HEK293 (cell line): ENCODE results near the gene RFLNA.

Experiments
- CTCF ChIA-PET: fragments of 350-600 bp; formaldehyde crosslinking; extraction: SDS; loops from one replicate; lab custom pipeline; 2021; ENCODE audit warnings: antibody characterized with exemption; lab: Yijun Ruan, JAX
- POLR2A ChIA-PET: fragments of 300-600 bp; formaldehyde crosslinking; extraction: SDS; loops from one replicate; lab custom pipeline; 2020; ENCODE audit warnings: antibody characterized with exemption, inconsistent platforms; lab: Yijun Ruan, JAX
- H3K27ac ChIP-seq: fragments of 200-500 bp; sonication (Bioruptor generic); 2 replicates; pipeline ENCODE4 v1.5.1; 2014; ENCODE audit warnings: low read depth, low read length, control low read depth, inconsistent platforms; ENCODE audit errors: extremely low read depth
- H3K36me3 ChIP-seq, 2 experiments: fragments of 200-500 bp in 1 of 2; sonication (Bioruptor generic) in 1 of 2; 1 replicate in 1 of 2; 2 replicates in 1 of 2; pipeline ENCODE4 v1.5.1; 2014 to 2017; ENCODE audit warnings: inconsistent platforms in 2 of 2, low read length in 2 of 2; ENCODE audit not compliant: control insufficient read depth in 2 of 2, insufficient read depth in 1 of 2
- H3K4me1 ChIP-seq: fragments of 200-500 bp; sonication (Bioruptor generic); 2 replicates; pipeline ENCODE4 v1.5.1; 2014; ENCODE audit warnings: mild to moderate bottlenecking, low read length, inconsistent platforms; ENCODE audit not compliant: control insufficient read depth, insufficient read depth
- H3K4me3 ChIP-seq: 2 replicates; pipeline ENCODE4 v1.5.1; 2011; ENCODE audit warnings: low read depth, mild to moderate bottlenecking, control low read depth, low read length, moderate library complexity
- H3K9me3 ChIP-seq: fragments of 200-500 bp; sonication (Bioruptor generic); 2 replicates; pipeline ENCODE4 v1.5.1; 2014; ENCODE audit warnings: low read depth, low read length, inconsistent platforms; ENCODE audit not compliant: control insufficient read depth, insufficient read depth
- KLF16 ChIP-seq: fragments of 450-650 bp; formaldehyde crosslinking; IDR thresholded peaks from 2 replicates; pipeline ENCODE4 v1.5.1; 2017; ENCODE audit warnings: missing biosample characterization, missing genetic modification characterization
- KLF8 ChIP-seq: fragments of 450-650 bp; formaldehyde crosslinking; IDR thresholded peaks from 2 replicates; pipeline ENCODE4 v1.5.1; 2016; ENCODE audit warnings: missing biosample characterization, missing genetic modification characterization
- MYNN ChIP-seq: fragments of 450-650 bp; formaldehyde crosslinking; IDR thresholded peaks from 2 replicates; pipeline ENCODE4 v1.5.1; 2016; ENCODE audit warnings: missing biosample characterization, missing genetic modification characterization, borderline replicate concordance
- OVOL3 ChIP-seq: fragments of 450-650 bp; formaldehyde crosslinking; IDR thresholded peaks from 2 replicates; pipeline ENCODE4 v1.5.1; 2016; ENCODE audit warnings: missing biosample characterization, missing genetic modification characterization
- PRDM6 ChIP-seq: fragments of 450-650 bp; formaldehyde crosslinking; IDR thresholded peaks from 2 replicates; pipeline ENCODE4 v1.5.1; 2017; ENCODE audit warnings: missing biosample characterization, missing genetic modification characterization
- WT1 ChIP-seq: fragments of 450-650 bp; formaldehyde crosslinking; IDR thresholded peaks from 2 replicates; pipeline ENCODE4 v1.5.1; 2016; ENCODE audit warnings: missing biosample characterization, missing genetic modification characterization
- YY1 ChIP-seq: fragments of 450-650 bp; formaldehyde crosslinking; IDR thresholded peaks from 2 replicates; pipeline ENCODE4 v1.5.1; 2018; ENCODE audit warnings: missing biosample characterization, missing genetic modification characterization
- ZBTB20 ChIP-seq: fragments of 450-650 bp; formaldehyde crosslinking; IDR thresholded peaks from 2 replicates; pipeline ENCODE4 v1.5.1; 2016; ENCODE audit warnings: missing biosample characterization, missing genetic modification characterization
- ZNF114 ChIP-seq: fragments of 450-650 bp; formaldehyde crosslinking; IDR thresholded peaks from 2 replicates; pipeline ENCODE4 v1.5.0; 2017; ENCODE audit warnings: missing biosample characterization, missing genetic modification characterization
- ZNF121 ChIP-seq: fragments of 450-650 bp; formaldehyde crosslinking; IDR thresholded peaks from 2 replicates; pipeline ENCODE4 v1.5.1; 2016; ENCODE audit warnings: missing biosample characterization, missing genetic modification characterization
- ZNF132 ChIP-seq: fragments of 450-650 bp; formaldehyde crosslinking; IDR thresholded peaks from 2 replicates; pipeline ENCODE4 v1.5.1; 2017; ENCODE audit warnings: missing biosample characterization, missing genetic modification characterization, borderline replicate concordance
- ZNF155 ChIP-seq: fragments of 450-650 bp; formaldehyde crosslinking; IDR thresholded peaks from 2 replicates; pipeline ENCODE4 v1.5.1; 2016; ENCODE audit warnings: missing biosample characterization, missing genetic modification characterization
- ZNF2 ChIP-seq: fragments of 450-650 bp; formaldehyde crosslinking; IDR thresholded peaks from 2 replicates; pipeline ENCODE4 v1.5.1; 2016; ENCODE audit warnings: missing biosample characterization, missing genetic modification characterization
- ZNF202 ChIP-seq: fragments of 450-650 bp; formaldehyde crosslinking; IDR thresholded peaks from 2 replicates; pipeline ENCODE4 v1.5.1; 2016; ENCODE audit warnings: missing biosample characterization, missing genetic modification characterization, borderline replicate concordance
- ZNF248 ChIP-seq: fragments of 450-650 bp; formaldehyde crosslinking; IDR thresholded peaks from 2 replicates; pipeline ENCODE4 v1.5.1; 2017; ENCODE audit warnings: missing biosample characterization, missing genetic modification characterization
- ZNF311 ChIP-seq: fragments of 450-650 bp; formaldehyde crosslinking; IDR thresholded peaks from 2 replicates; pipeline ENCODE4 v1.5.1; 2017; ENCODE audit warnings: missing biosample characterization, missing genetic modification characterization, borderline replicate concordance
- ZNF561 ChIP-seq: fragments of 450-650 bp; IDR thresholded peaks from 2 replicates; pipeline ENCODE4 v1.5.1; 2018; ENCODE audit warnings: missing biosample characterization, missing genetic modification characterization, borderline replicate concordance
- ZNF654 ChIP-seq: fragments of 450-650 bp; formaldehyde crosslinking; IDR thresholded peaks from 2 replicates; pipeline ENCODE4 v1.5.1; 2016; ENCODE audit warnings: low read depth, missing biosample characterization, missing genetic modification characterization
- ZNF660 ChIP-seq: fragments of 450-650 bp; IDR thresholded peaks from 2 replicates; pipeline ENCODE4 v1.5.1; 2018; ENCODE audit warnings: missing biosample characterization, mild to moderate bottlenecking, missing genetic modification characterization
- ZNF677 ChIP-seq: fragments of 450-650 bp; IDR thresholded peaks from 2 replicates; pipeline ENCODE4 v1.5.0; 2018; ENCODE audit warnings: missing biosample characterization, mild to moderate bottlenecking, missing genetic modification characterization, moderate library complexity
- ZNF701 ChIP-seq: fragments of 450-650 bp; formaldehyde crosslinking; IDR thresholded peaks from 2 replicates; pipeline ENCODE4 v1.5.1; 2016; ENCODE audit warnings: missing biosample characterization, missing genetic modification characterization
- ZSCAN18 ChIP-seq: fragments of 450-650 bp; formaldehyde crosslinking; IDR thresholded peaks from 2 replicates; pipeline ENCODE4 v1.5.1; 2016; ENCODE audit warnings: missing biosample characterization, missing genetic modification characterization
- TF ChIP-seq, protein P1 (sequence below): fragments of 450-650 bp; formaldehyde crosslinking; IDR thresholded peaks from 2 replicates; pipeline ENCODE4 v1.5.1; 2016; ENCODE audit warnings: missing biosample characterization, missing genetic modification characterization

Gene RFLNA

DNA sequence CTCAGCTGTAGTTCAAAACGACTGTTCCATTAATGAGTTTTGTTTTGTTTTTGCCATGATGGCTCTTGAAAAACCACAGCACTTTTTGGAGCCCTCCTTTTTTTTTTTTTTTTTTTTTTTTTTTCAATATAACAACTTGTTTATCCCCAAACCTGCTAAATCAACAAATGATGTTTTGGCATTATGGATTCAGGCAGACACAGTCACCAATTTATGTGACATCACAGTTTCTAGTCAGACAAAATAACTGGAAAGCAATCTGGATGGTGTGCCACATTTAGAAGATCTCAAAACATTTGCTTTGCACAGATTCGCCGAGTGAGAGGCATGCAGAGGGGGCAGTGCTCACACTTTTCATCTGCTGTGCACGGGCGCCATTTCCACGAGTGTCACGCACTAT, 7.9 kb upstream of the RFLNA start (continued):
- no peak for TF ChIP-seq ZNF155 (tag by site-specific recombination)

DNA sequence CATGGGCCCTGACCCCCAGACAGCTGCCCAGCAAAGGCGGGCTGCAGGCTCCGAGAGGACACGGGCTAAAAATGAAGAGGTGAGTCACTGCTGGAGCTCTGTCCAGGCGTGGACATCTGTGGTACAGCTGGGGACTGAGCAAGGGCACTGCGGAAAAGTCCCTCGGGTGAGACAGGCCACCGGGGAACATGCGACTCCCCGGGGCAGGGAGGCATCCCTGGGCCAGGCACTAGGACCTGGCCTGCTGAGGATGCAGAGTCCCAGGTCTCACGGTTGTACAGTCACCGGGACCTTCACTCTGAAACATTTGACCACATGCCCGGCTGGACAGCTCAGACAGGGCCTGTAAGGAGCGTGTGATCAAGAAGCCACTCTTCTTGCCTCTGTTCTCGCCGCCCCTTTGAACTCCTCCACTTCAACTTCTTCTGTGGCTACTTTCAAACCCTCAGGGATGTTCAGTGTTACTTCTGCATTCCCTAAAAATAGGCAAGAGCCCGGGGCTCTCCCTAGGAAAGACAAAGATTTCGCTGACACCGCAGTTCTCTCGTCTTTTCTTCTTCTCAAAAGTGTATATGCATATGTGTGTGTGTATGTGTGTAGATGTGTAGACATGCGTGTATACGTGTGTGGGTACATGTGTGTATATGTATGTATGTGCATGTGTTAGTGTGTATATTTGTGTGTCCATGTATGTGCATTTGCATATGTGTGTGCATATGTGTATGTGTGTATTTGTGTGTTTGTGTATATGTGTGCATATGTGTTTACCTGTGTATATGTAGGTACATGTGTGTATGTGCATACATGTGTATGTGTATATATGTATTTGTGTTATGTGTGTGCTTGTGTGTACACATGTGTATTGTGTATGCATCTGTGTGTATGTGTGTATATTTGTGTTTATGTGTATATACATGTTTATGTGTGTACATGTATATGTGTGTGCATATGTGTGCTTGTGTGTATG, 5.0 kb upstream of the RFLNA start:
- Histone ChIP-seq H3K4me3 (no peak overlapping the region), H3K4me1 (peaks cover 10% of the 10 kb centered on the region), H3K9me3 (no peaks in the 10 kb centered on the region), H3K36me3 (no peaks in the 10 kb centered on the region), H3K27ac (no peak overlapping the region)
- CTCF ChIA-PET: interaction anchor here (0.8 kb wide), 1 partner anchor 17 kb away, joined by 3 read pairs; no protein-coding TSS in a partner anchor
- TF ChIP-seq ZNF114 (no peak), KLF8 (tag by site-specific recombination) (no peak), ZNF132 (tag by site-specific recombination) (no peak), KLF16 (tag by site-specific recombination) (no peak), ZNF121 (tag by site-specific recombination) (no peak), ZBTB20 (tag by site-specific recombination) (no peak), ZNF654 (tag by site-specific recombination) (no peak), ZNF677 (tag by site-specific recombination) (no peak), ZSCAN18 (tag by site-specific recombination) (no peak), ZNF2 (tag by site-specific recombination) (no peak), ZNF311 (tag by site-specific recombination) (no peak), ZNF202 (no peak), ZNF701 (tag by site-specific recombination) (no peak), OVOL3 (tag by site-specific recombination) (no peak), YY1 (tag by site-specific recombination) (no peak)
- TF ChIP-seq, protein P1, sequence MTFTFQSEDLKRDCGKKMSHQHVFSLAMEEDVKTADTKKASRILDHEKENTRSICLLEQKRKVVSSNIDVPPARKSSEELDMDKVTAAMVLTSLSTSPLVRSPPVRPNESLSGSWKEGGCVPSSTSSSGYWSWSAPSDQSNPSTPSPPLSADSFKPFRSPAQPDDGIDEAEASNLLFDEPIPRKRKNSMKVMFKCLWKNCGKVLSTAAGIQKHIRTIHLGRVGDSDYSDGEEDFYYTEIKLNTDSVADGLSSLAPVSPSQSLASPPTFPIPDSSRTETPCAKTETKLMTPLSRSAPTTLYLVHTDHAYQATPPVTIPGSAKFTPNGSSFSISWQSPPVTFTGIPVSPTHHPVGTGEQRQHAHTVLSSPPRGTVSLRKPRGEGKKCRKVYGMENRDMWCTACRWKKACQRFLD (tag by site-specific recombination): no peak
- TF ChIP-seq, all 188 proteins: peak for 0
- POLR2A ChIA-PET: no interaction called here

DNA sequence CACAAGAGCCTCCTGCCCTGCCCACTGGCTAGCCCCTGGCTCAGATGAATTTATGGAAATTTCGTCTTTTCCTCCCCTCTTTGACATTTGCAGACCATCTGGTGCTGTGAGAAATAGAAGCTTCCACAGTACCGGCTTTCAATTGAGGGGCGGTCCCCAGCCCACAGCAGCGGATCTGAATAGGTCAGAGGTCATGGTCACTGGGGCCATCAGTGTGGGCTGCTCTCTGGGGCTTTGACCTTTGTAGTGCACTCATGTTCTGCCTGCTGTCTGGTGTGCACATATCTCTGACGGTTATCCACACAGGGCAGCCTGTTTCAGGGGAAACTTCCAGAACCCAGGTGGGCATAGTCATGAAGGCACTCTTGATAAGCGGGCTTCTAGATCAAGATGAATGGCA, 2.5 kb upstream of the RFLNA start:
- H3K27ac ChIP-seq: no peak overlapping the region
- no peak for TF ChIP-seq ZNF561 (tag by site-specific recombination)
- TF ChIP-seq WT1: no peak
- no peak for TF ChIP-seq ZNF677 (tag by site-specific recombination)
- TF ChIP-seq PRDM6: no peak
- no peak for TF ChIP-seq ZNF660 (tag by site-specific recombination)
- no peak for TF ChIP-seq ZNF155 (tag by site-specific recombination)
- no peak for TF ChIP-seq ZNF248 (tag by site-specific recombination)
- TF ChIP-seq MYNN: no peak
- TF ChIP-seq, all 188 proteins: peak for 0
- ChIA-PET CTCF (interaction anchor here (0.6 to 0.7 kb wide), 2 partner anchors 9 to 295 kb away, joined by 3 to 4 read pairs; no protein-coding TSS in a partner anchor), POLR2A (no interaction called here)
- Histone ChIP-seq H3K4me1 (peaks cover 10% of the 10 kb centered on the region), H3K4me3 (no peak overlapping the region), H3K36me3 (no peaks in the 10 kb centered on the region), H3K9me3 (no peaks in the 10 kb centered on the region)
